ENCODE data around the gene GPATCH8.
A peak's percentile ranks its signal among the peaks of the same experiment; 100 is the strongest.
"Not testable (repeated sequence)": the region's sequence is repeated elsewhere in the genome, so short reads cannot be mapped to it uniquely, and the experiment has no call there.

The GPATCH8 gene

GRCh38 chr17:44527954-44528353 is 24.7 kb upstream of the GPATCH8 start:
- FAIRE-seq: no peak
- no peak for DNase-seq (ENCODE audit: insufficient read length, low spot score)

DNA sequence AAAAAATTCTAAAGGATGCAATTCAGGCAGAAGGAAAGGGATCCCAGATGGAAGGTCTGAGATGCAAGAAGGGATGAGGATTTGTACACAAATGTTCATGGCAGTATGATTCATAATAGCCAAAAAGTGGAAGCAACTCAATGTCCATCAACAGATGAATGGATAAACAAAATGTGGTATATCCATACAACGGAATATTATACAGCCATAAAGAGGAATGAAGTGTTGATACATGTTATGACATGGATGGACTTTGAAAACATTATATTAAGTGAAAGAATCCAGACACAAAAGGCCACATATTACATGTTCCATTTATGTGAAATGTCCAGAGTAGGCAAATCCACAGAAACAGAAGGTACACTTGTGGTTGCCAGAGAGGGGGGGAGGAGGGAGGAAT is 23.9 kb upstream of the GPATCH8 start:
- no peak for FAIRE-seq

GRCh38 chr17:44523672-44523972 is 20.4 kb upstream of the GPATCH8 start:
- DNase-seq (ENCODE audit: insufficient read length, low spot score) (no peak), FAIRE-seq (no peak)

More for the DNA sequence above, 23.9 kb upstream of the GPATCH8 start:
- no peak for DNase-seq (ENCODE audit: insufficient read length, low spot score)

GRCh38 chr17:44522883-44523671 is 19.9 kb upstream of the GPATCH8 start:
- DNase-seq (ENCODE audit: insufficient read length, low spot score) (peak; percentile 85), FAIRE-seq (peak; percentile 66)

- FAIRE-seq: no peak
- DNase-seq (ENCODE audit: insufficient read length, low spot score): no peak
Measured at GRCh38 chr17:44518032-44518431, 14.8 kb upstream of the GPATCH8 start.

DNA sequence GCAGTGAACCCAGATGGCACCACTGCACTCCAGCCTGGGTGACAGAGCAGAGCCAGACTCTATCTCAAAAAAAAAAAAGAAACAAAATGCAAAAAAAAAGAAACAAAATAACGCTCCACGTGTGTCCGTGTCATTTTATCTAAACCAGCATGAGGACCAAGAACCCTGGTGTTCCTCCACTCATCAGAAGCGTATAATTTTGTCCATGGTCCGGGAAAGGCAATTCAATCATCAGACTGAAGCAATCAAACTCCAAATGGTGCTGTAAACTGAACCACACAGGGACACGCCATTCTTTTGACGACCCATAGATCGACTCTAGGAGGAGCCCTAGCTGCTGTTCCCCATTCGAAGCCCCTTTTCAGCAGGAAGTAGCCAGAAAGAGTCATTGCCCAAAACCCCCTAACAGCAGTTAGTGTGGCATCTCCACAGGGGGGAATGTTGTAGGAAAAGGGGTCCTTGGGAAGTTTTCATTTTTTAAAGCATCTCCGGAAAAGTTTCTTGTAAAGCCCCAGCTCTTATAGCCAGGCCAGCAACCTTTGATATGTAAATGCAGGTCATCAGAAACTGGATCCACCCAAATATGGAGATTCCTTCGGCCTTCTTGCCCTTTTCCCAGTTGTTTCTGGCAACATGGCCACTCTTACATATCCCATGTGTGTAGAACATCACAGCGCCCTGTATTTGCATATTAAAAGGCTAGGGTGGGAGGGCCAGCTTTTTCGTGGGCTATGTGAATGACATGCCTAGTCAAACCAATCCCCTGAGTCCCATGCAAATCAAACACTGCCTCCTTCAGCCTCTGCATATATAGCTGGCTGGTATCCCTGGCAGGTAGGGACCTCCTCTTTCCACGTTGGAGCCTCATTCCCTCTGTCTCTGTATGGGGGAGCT is 8.3 kb upstream of the GPATCH8 start:
- not testable (repeated sequence) for DNase-seq (ENCODE audit: insufficient read length, low spot score); FAIRE-seq

DNA sequence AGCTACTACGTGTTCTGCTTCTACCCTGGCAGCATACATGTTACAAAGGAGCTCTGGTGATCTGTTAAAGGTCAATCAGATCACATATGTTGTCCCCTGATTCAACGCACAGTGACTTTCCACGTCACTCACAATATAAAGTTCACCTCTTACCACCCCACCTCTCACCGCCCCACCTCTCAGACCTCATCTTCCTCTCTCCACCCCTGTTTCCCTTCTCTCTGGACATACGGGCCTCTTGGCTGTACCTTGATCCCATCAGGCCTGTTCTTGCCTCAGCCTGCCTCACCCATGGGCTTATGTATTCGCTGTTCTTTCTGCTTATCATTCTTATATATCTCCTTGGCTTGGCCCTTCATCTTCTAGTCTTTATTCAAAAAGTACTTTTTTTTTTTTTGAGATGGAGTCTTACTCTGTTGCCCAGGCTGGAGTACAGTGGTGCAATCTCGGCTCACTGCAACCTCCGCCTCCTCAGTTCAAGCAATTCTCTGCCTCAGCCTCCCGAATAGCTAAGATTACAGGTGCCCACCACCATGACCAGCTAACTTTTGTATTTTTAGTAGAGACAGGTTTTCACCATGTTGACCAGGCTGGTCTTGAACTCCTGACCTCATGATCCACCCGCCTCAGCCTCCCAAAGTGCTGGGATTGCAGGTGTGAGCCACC is 3.9 kb upstream of the GPATCH8 start:
- DNase-seq (ENCODE audit: insufficient read length, low spot score); FAIRE-seq: not testable (repeated sequence)

- FAIRE-seq (peak; percentile 66), DNase-seq (ENCODE audit: insufficient read length, low spot score) (no peak)
Measured at GRCh38 chr17:44502598-44503146, 534 bp downstream of the GPATCH8 start.

DNA sequence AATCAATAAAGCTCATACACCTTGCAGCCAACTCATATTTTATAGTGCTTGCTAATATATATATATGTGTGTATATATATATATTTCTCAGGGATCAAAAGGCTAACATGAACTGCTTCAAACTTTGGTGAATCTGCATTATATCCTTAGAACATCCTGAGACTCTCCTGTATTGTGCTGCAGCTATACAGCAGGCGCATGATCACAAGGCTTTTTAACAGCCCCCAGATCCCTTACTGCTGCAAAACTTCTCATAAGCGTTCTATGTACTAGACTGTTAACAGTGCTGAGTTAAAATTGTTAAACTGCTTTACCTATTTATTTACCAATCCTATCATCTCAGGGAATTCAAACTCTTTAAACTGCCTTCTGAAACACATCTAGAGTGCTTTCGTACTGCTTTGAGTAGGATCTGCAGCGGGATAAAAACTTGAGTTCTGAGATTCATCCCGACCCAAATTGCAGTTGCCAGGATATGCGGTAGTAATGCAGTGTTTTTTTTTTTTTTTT is 1.3 kb downstream of the GPATCH8 start:
- no peak for DNase-seq (ENCODE audit: insufficient read length, low spot score)
- FAIRE-seq: peak; percentile 23

DNA sequence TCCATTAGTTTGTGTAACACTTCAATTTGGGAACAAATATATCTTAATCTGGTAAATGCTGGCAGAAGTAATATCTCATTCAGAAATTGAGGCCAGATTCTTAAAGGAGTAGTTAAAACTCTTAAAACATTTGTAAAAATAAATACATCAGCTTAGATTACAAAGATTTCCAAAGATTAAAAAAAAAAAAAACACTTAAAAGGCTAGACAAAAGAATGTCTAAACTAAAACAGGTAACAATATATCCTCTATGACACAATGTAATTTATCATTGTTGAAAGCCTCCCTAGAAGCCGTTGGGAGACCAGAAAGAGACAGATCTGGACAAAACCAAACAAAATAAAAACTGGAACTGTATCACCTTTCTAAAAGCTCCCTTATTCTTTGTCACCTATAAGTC is 3.5 kb downstream of the GPATCH8 start:
- FAIRE-seq: no peak
- no peak for DNase-seq (ENCODE audit: insufficient read length, low spot score)

DNA sequence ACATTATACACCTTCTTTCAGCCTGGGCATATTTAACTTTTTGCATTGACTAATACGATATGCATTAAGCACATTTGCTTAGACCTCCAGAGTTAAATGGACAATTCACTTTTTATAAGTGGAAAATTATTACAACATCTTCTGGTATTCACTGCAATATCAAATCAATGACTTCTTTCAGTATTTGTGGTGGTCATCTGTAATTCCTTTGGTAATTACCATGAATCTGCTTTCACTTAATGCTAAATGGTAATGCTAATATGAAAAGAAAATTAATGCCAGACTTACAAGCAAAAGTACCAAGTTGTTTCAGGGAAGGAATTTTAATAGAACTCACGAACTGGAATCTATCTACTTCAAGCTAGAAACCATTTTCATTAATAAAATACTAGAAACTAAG is 6.4 kb downstream of the GPATCH8 start:
- DNase-seq (ENCODE audit: insufficient read length, low spot score) (no peak), FAIRE-seq (no peak)

DNA sequence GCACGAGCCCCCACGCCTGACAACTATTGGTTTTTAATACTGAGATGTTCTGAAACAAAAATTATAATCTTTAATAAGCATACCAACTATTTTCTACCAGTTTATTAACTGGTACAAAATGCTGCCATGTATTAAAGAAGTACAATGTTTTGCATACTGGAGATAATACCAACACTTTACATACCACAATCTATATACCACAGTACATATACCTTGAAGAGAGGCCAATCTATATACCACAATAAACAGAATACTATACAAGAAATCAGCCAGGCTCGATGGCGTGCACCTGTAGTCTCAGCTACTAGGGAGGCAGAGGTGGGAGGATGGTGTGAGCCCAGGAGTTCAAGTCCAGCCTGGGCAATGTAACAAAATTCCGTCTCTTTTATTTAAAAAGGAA is 9.9 kb downstream of the GPATCH8 start:
- FAIRE-seq (no peak), DNase-seq (ENCODE audit: insufficient read length, low spot score) (no peak)

DNA sequence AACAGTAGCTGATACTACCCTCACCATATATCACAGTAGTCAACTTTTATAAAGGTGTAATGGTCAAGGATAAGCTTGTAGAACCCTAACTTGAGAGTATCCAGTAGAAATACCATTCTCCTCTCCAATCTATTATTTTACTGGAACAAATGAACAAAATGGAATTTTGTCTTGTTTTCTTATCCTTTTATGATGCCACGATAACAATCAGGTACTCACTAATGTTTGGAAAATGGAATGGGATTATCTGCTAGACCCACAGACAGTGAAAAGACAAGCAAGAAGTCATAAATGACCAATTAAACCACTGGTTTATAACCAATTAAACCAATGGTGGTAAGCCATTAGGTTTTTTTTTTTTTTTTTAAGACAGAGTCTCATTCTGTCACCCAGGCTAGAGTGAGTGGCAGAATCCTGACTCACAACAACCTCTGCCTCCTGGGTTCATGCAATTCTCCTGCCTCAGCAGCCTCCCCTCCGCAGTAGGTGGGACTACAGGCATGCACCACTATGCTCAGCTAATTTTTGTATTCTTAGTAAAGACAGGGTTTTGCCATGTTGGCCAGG is 10.4 kb downstream of the GPATCH8 start:
- DNase-seq (ENCODE audit: insufficient read length, low spot score): no peak
- FAIRE-seq: no peak

DNA sequence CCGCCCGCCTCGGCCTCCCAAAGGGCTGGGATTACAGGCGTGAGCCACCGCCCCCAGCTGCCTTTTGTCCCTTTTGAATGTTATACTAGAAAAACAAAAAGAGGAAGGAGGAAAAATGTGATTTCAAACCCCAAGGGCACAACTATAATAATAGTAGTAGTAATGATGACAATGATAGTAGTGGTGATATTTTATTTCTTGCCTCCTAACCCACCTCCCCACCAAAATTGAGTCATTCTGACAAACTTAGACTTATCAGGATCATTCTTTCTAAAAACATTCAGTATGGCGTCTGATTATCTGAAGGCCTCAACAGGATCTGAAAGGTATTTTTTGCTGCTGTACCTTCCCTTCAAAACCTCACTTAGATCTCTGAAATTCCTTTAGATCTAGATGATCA is 13.6 kb downstream of the GPATCH8 start:
- DNase-seq (ENCODE audit: insufficient read length, low spot score) (no peak), FAIRE-seq (no peak)

DNA sequence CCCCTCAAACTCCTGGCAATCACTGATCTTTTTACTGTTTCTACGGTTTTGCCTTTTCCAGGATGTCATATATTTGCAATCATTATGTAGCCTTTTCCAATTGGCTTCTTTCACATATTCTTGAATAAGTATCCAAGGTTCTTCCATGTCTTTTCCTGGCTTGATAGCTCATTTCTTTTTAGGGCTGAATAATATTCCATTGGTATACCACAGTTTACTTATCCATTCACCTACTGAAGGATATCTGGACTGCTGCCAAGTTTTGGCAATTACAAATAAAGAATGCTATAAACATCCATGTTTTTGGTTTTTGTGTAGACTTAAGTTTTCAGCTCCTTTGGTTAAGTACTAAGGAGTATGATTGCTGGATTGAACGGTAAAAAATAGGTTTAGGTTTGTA is 16.0 kb downstream of the GPATCH8 start:
- DNase-seq (ENCODE audit: insufficient read length, low spot score): no peak
- peak; percentile 72 for FAIRE-seq

GRCh38 chr17:44473367-44473766 is 29.8 kb downstream of the GPATCH8 start:
- FAIRE-seq: no peak
- DNase-seq (ENCODE audit: insufficient read length, low spot score): no peak

DNA sequence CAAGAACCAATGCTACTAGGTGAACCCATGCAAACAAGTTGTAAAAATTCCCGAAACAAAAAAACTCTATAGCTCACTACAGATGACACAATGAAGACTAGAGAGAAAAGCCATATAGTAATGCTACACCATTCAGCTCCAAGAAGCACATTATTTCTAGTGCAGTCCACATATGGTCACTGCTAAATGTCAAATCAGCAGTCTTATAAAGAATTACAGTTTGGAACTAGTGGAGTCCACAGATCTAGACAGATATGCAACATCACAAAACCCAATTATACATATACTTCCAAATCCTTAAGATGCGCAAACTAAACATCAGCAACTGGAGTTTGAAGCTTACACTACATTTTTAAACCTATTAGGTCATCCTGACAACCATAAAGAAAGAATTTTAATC is 33.5 kb downstream of the GPATCH8 start:
- FAIRE-seq (no peak), DNase-seq (ENCODE audit: insufficient read length, low spot score) (no peak)

DNA sequence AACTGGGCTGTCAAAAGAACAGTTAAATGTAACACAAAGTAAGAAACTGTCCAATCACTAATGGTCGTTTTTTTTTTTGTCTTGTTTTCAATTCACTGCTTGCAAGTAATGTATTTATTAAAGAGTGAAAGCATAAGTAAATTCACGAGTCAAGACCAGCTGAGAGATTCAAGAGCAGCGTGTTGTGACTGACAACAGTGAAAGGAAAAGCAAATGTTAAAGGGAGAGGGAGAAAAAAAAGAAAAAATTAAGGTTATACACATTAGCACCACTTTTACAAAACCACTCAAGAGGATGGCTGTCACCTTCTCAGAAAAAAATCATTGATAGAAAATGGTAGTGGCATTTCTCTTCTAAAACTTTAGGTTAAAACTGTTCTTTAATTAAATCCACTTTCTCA is 36.1 kb downstream of the GPATCH8 start:
- no peak for DNase-seq (ENCODE audit: insufficient read length, low spot score)
- FAIRE-seq: no peak

DNA sequence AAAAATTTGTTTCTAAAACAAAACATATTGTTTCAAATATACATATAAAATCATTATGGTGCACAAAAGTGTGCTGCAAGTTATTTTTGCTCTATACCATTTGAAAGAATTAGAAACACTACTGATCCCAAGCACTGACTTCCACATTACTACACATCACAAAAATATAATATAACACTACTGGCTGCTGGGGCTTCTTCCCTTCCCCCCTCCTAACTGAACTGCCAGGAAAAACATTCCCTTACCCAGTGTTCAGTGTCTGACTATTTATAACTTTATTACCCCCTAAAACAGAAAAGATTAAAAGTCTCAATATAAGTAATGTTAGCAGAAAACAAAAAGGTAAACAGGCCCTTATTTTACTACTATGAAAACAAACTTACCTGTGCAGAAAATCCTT is 36.9 kb downstream of the GPATCH8 start:
- DNase-seq (ENCODE audit: insufficient read length, low spot score) (no peak), FAIRE-seq (no peak)

DNA sequence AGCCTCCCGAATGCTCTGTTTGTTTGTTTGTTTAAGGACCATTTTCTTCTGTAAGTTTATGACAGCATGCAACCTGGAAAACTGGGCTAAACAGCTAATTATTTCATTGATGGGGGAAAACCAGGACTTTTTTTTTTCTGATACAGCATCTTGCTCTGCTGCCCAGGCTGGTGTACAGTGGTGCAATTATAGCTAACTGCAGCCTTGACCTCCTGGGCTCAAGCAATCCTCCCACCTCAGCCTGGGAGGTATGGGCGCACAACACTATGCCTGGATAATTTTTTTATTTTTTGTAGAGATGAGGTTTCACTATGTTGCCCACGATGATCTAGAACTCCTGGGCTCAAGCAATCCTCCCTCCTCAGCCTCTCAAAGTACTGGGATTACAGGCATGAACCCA is 37.3 kb downstream of the GPATCH8 start:
- DNase-seq (ENCODE audit: insufficient read length, low spot score) (no peak), FAIRE-seq (no peak)

GRCh38 chr17:44465276-44465675 is 37.9 kb downstream of the GPATCH8 start:
- FAIRE-seq (peak; percentile 4), DNase-seq (ENCODE audit: insufficient read length, low spot score) (no peak)

Data from GM19239 (cell line).